Liver (tissue), 9 donors: ENCODE data around the gene RASGRP3. TPM values are rescaled to one million over a fixed set of nuclear protein-coding genes. Genes with fewer than 3 reads are reported as not detected.

ENCODE experiments used
- DNase-seq: peaks from one replicate; pipeline ENCODE4 v3.0.0-alpha.2; 2017; ENCODE audit warnings: low spot score
- H3K27ac ChIP-seq, 2 donors: one replicate each; pipeline ENCODE4 v1.7.0; 2013; ENCODE audit warnings: inconsistent platforms in 2 of 2, low read length in 2 of 2, control low read depth in 1 of 2, low read depth in 1 of 2, mild to moderate bottlenecking in 1 of 2
- H3K27me3 ChIP-seq, 4 donors: one replicate each; pipeline versions ENCODE4 v1.6.1 to v1.7.0; 2013; ENCODE audit warnings: low read length in 3 of 4, inconsistent platforms in 1 of 4, mild to moderate bottlenecking in 1 of 4, moderate library complexity in 1 of 4; ENCODE audit not compliant: control insufficient read depth in 4 of 4, insufficient read depth in 4 of 4
- H3K36me3 ChIP-seq, 4 donors: one replicate each; pipeline versions ENCODE4 v1.6.1 to v1.7.0; 2013; ENCODE audit warnings: low read length in 3 of 4, mild to moderate bottlenecking in 3 of 4, low read depth in 1 of 4, moderate library complexity in 1 of 4; ENCODE audit not compliant: control insufficient read depth in 4 of 4, insufficient read depth in 3 of 4
- H3K4me1 ChIP-seq, 4 donors: one replicate each; pipeline versions ENCODE4 v1.6.1 to v1.7.0; 2013; ENCODE audit warnings: low read length in 3 of 4, mild to moderate bottlenecking in 3 of 4, moderate library complexity in 1 of 4; ENCODE audit not compliant: control insufficient read depth in 4 of 4, insufficient read depth in 4 of 4
- H3K4me3 ChIP-seq, 3 donors: one replicate each; pipeline versions ENCODE4 v1.6.1 to v1.7.0; 2013; ENCODE audit warnings: low read length in 3 of 3, control low read depth in 1 of 3, low read depth in 1 of 3, mild to moderate bottlenecking in 1 of 3
- H3K9ac ChIP-seq, 2 donors: one replicate each; pipeline ENCODE4 v1.7.0; 2013; ENCODE audit warnings: low read length in 2 of 2, mild to moderate bottlenecking in 2 of 2, moderate library complexity in 2 of 2, control low read depth in 1 of 2, low read depth in 1 of 2
- H3K9me3 ChIP-seq, 4 donors: one replicate each; pipeline versions ENCODE4 v1.6.1 to v1.7.0; 2013; ENCODE audit warnings: low read length in 3 of 4; ENCODE audit not compliant: control insufficient read depth in 4 of 4
- ATF3 ChIP-seq: IDR thresholded peaks from 2 replicates; pipeline ENCODE4 v1.6.1; 2016; ENCODE audit warnings: antibody characterized with exemption
- EGR1 ChIP-seq, 2 donors: IDR thresholded peaks; 2 replicates each; pipeline ENCODE4 v1.6.1; 2016 to 2018; ENCODE audit warnings: antibody characterized with exemption in 2 of 2, low read depth in 2 of 2
- FOXA1 ChIP-seq: IDR thresholded peaks from 2 replicates; pipeline ENCODE4 v1.6.1; 2016; ENCODE audit warnings: antibody characterized with exemption
- FOXA2 ChIP-seq: IDR thresholded peaks from 2 replicates; pipeline ENCODE4 v1.6.1; 2016; ENCODE audit warnings: antibody characterized with exemption
- GABPA ChIP-seq, 2 donors: IDR thresholded peaks in 1 of 2; conservative IDR thresholded peaks in 1 of 2; 2 replicates each; pipeline ENCODE4 v1.6.1; 2016; ENCODE audit warnings: antibody characterized with exemption in 2 of 2, mild to moderate bottlenecking in 1 of 2, moderate library complexity in 1 of 2
- HNF4A ChIP-seq, 2 donors: conservative IDR thresholded peaks; 2 replicates each; pipeline ENCODE4 v1.6.1; 2016; ENCODE audit warnings: antibody characterized with exemption in 2 of 2, mild to moderate bottlenecking in 2 of 2
- HNF4G ChIP-seq: IDR thresholded peaks from 2 replicates; pipeline ENCODE4 v1.6.1; 2016; ENCODE audit warnings: antibody characterized with exemption
- JUND ChIP-seq, 2 donors: IDR thresholded peaks; 2 replicates each; pipeline ENCODE4 v1.6.1; 2016; ENCODE audit warnings: antibody characterized with exemption in 2 of 2
- MAX ChIP-seq: IDR thresholded peaks from 2 replicates; pipeline ENCODE4 v1.6.1; 2016; ENCODE audit warnings: antibody characterized with exemption
- NR2F2 ChIP-seq: IDR thresholded peaks from 2 replicates; pipeline ENCODE4 v1.6.1; 2016; ENCODE audit warnings: antibody characterized with exemption
- REST ChIP-seq: IDR thresholded peaks from 2 replicates; pipeline ENCODE4 v1.6.1; 2016; ENCODE audit warnings: antibody characterized with exemption, mild to moderate bottlenecking
- RXRA ChIP-seq, 2 donors: IDR thresholded peaks; 2 replicates each; pipeline ENCODE4 v1.6.1; 2017 to 2018; ENCODE audit warnings: antibody characterized with exemption in 2 of 2, mild to moderate bottlenecking in 1 of 2
- TAF1 ChIP-seq: conservative IDR thresholded peaks from 2 replicates; pipeline ENCODE4 v1.6.1; 2016; ENCODE audit warnings: antibody characterized with exemption, mild to moderate bottlenecking
- YY1 ChIP-seq: IDR thresholded peaks from 2 replicates; pipeline ENCODE4 v1.6.1; 2016; ENCODE audit warnings: antibody characterized with exemption, mild to moderate bottlenecking
- ZBTB33 ChIP-seq: IDR thresholded peaks from 2 replicates; pipeline ENCODE4 v1.6.1; 2016; ENCODE audit warnings: antibody characterized with exemption
- WGBS: extraction: QIAGEN DNeasy Blood & Tissue Kit; methylation state at CpG from one replicate; pipeline ENCODE4 v1.1.7; 2013; 5-methylcytosine and 5-hydroxymethylcytosine counted together
- polyA plus RNA-seq, 2 donors: library from polyadenylated mRNA; stranded (reverse) in 1 of 2; unstranded in 1 of 2; fragments of 200-250 nt in 1 of 2; fragments of >200 nt in 1 of 2; fragmentation: Nextera tagmentation in 1 of 2; extraction: Ambion mirVana in 1 of 2; gene quantifications; one replicate each; pipeline versions ENCODE4 v1.2.1 to v1.2.3, GENCODE V29; 2013 to 2015
- total RNA-seq, 2 donors: library from RNA; depleted of rRNA; stranded (reverse); fragments of >200 nt; gene quantifications; one replicate each; pipeline ENCODE4 v1.2.3, GENCODE V29; 2014
- donor health status: healthy.
- donor health status: healthy.
- donor health status: healthy.
- donor health status: healthy.
- donor health status: healthy.

Gene RASGRP3
- total and polyA plus RNA-seq, 4 donors: 1.8 to 9.9 (median 7.0) TPM

- no peak overlapping the region for H3K4me3 ChIP-seq
- no peaks in the 10 kb centered on the region for H3K9me3 ChIP-seq
- WGBS: 86% methylated on average over 2 of the region's 2 CpGs
- TF ChIP-seq TAF1 (no peak), HNF4G (no peak), RXRA (IDR thresholded peaks at IDR 0.05) (no peak), JUND (IDR thresholded peaks at IDR 0.05) (no peak), ATF3 (no peak), MAX (no peak), YY1 (no peak), FOXA1 (no peak), REST (no peak), FOXA2 (no peak), ZBTB33 (no peak), EGR1 (IDR thresholded peaks at IDR 0.05; ENCODE audit: low read depth in 2 of 2) (no peak), NR2F2 (no peak), HNF4A (conservative IDR thresholded peaks at IDR 0.05) (no peak), GABPA (IDR thresholded peaks at IDR 0.05 in 1 of 2, conservative IDR thresholded peaks at IDR 0.05 in 1 of 2) (no peak)
- no peaks in the 10 kb centered on the region for H3K36me3 ChIP-seq
- H3K4me1 ChIP-seq: no peaks in the 10 kb centered on the region
- no peaks in the 10 kb centered on the region for H3K27me3 ChIP-seq
- H3K27ac ChIP-seq: no peak overlapping the region
- DNase-seq: no peak
- no peak overlapping the region for H3K9ac ChIP-seq
Measured at GRCh38 chr2:33432871-33433270, 43.6 kb upstream of the RASGRP3 start.

GRCh38 chr2:33433279-33434235, 42.9 kb upstream of the RASGRP3 start:
- no peak overlapping the region for H3K27ac ChIP-seq
- no peak overlapping the region for H3K4me3 ChIP-seq
- WGBS: 89% methylated on average over 7 of the region's 7 CpGs
- H3K27me3 ChIP-seq: no peaks in the 10 kb centered on the region
- no peaks in the 10 kb centered on the region for H3K36me3 ChIP-seq
- DNase-seq: no peak
- H3K9me3 ChIP-seq: no peaks in the 10 kb centered on the region
- no peak overlapping the region for H3K9ac ChIP-seq
- H3K4me1 ChIP-seq: no peaks in the 10 kb centered on the region
- TF ChIP-seq FOXA2 (no peak), HNF4G (no peak), HNF4A (conservative IDR thresholded peaks at IDR 0.05) (no peak), RXRA (IDR thresholded peaks at IDR 0.05) (no peak), MAX (no peak), REST (no peak), ZBTB33 (no peak), TAF1 (no peak), ATF3 (no peak), YY1 (no peak)
